Choroid plexus epithelial cell (primary cell): ENCODE measurements around the gene CRX.

Experiments
- DNase-seq: peaks from one replicate; pipeline ENCODE4 v3.0.0-alpha.2; 2010; ENCODE audit warnings: low read depth
- H3K4me3 ChIP-seq: 2 replicates; pipeline ENCODE4 v1.5.1; 2011; ENCODE audit warnings: low read depth, mild to moderate bottlenecking, control low read depth, low read length, moderate library complexity
- CTCF ChIP-seq: conservative IDR thresholded peaks from 2 replicates; pipeline ENCODE4 v1.5.1; 2011; ENCODE audit warnings: low read depth, mild to moderate bottlenecking, control low read depth, inconsistent platforms, low read length, moderate library complexity

CRX gene

DNA sequence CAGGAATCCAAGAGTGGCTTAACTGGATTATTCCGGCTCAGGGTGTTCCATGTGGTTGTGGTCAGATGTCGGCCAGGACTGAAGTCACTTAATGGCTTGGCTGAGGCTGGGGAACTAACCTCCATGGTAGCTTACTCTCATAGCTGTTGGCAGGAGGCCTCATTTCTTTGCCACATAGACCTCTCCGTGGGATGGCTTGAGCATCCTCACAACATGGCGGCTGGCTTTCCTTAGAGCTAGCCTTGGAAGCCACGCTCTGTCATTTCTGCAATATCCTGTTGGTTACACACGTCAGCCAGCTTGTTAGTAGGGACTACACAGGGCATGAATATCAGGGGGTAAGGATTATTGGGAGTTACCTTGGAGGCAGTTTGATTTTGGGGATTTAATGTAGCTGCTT lies 5.1 kb downstream of the CRX start:
- DNase-seq: no peak
- no peak overlapping the region for H3K4me3 ChIP-seq
- no peak for TF ChIP-seq CTCF

DNA sequence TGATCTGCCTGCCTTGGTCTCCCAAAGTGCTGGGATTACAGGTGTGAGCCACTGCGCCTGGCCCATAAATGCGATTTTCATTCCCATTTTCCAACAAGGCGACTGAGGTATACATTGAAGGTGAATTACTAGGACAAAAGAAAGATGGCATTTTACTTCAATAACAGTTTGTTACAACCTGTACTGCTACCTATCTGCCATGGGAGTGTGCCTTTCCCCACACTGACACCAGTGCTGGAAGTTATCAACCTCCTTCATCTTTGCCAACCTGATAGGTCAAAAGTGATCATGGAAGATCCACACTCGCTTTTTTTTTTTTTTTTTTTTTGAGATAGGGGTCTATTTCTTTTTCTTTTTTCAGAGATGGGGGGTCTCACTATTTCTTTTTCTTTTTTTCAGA lies 11.0 kb downstream of the CRX start:
- DNase-seq: no peak
- no peak for TF ChIP-seq CTCF
- no peak overlapping the region for H3K4me3 ChIP-seq

GRCh38 chr19:47836038-47836437 lies 14.3 kb downstream of the CRX start:
- TF ChIP-seq CTCF: no peak
- no peak overlapping the region for H3K4me3 ChIP-seq
- DNase-seq: no peak

DNA sequence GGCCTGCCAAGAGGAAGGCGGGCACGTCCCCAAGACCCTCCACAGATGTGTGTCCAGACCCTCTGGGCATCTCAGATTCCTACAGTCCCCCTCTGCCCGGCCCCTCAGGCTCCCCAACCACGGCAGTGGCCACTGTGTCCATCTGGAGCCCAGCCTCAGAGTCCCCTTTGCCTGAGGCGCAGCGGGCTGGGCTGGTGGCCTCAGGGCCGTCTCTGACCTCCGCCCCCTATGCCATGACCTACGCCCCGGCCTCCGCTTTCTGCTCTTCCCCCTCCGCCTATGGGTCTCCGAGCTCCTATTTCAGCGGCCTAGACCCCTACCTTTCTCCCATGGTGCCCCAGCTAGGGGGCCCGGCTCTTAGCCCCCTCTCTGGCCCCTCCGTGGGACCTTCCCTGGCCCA lies 17.7 kb downstream of the CRX start:
- no peak overlapping the region for H3K4me3 ChIP-seq
- no peak for DNase-seq
- TF ChIP-seq CTCF: no peak

DNA sequence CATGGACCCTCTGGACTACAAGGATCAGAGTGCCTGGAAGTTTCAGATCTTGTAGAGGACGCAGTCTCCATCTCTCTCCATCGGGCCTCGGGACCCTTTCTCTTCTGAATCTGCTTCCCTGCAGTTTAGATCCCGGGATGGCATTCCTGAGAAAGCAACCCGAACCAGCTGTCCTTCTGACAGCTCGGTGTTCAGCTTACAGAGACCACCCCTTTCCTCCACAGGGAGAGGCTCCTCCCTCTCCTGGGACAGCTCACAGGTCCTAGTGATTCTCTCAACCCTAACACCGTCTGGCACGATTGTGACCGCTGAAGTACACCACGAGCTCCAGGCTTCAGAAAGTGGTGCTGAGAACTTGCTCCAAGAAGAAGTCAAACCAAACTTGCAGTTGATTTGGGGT lies 18.2 kb downstream of the CRX start:
- peak; percentile 26 for DNase-seq
- H3K4me3 ChIP-seq: no peak overlapping the region
- TF ChIP-seq CTCF: no peak

DNA sequence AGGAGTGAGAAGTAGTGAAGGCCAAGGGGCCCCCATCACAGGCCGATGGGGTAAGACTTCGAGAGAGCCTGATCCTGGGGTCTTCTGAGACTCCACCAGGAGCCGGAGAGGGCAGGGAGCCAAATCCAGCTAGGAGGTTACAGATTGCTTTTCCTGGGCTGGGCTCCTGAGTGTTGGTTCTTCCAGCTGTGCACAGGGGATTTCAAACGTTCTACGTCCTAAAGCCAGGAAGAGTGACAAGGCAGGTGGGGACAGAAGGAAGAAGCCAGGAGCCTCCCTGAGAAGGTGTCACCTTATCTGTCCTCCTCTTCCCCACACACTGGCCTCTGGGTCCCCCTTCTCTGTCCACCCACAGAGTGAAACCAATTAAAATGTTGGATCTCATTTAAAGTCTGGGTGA lies 21.2 kb downstream of the CRX start:
- no peak for DNase-seq
- no peak overlapping the region for H3K4me3 ChIP-seq
- TF ChIP-seq CTCF: no peak

GRCh38 chr19:47848425-47848822 lies 26.7 kb downstream of the CRX start:
- DNase-seq: no peak
- no peak for TF ChIP-seq CTCF
- H3K4me3 ChIP-seq: no peak overlapping the region
